NCI-H446 (cell line): Measurements from ENCODE around the gene IL1RAP.
A peak's percentile ranks its signal among the peaks of the same experiment; 100 is the strongest.
"Not testable (repeated sequence)": the region's sequence is repeated elsewhere in the genome, so short reads cannot be mapped to it uniquely, and the experiment has no call there.

Source experiments
- DNase-seq, 2 experiments: peaks; one replicate each; lab custom pipeline; 2025; lab: John Stamatoyannopoulos, UW

Gene IL1RAP

GRCh38 chr3:190513409-190514370 lies at the start of gene IL1RAP:
Gene IL1RAP, plus strand, starts transcription at chr3:190514085. Its CDS starts 50,205 bp downstream, at chr3:190564290.
- DNase-seq = peak in 1 of 2 experiments; percentile 88

- no peak for DNase-seq
These were observed 46.0 kb upstream of the IL1RAP start for GRCh38 chr3:190467922-190468321.

GRCh38 chr3:190473261-190473660 lies 40.6 kb upstream of the IL1RAP start:
- DNase-seq = not testable (repeated sequence)

GRCh38 chr3:190481779-190482178 lies 32.1 kb upstream of the IL1RAP start:
- no peak for DNase-seq

GRCh38 chr3:190485830-190486532 lies 27.9 kb upstream of the IL1RAP start:
- no peak for DNase-seq

- DNase-seq = no peak
These were observed 27.4 kb upstream of the IL1RAP start for GRCh38 chr3:190486533-190486864.

- DNase-seq = no peak
These were observed 26.8 kb upstream of the IL1RAP start for GRCh38 chr3:190486908-190487607.

- no peak for DNase-seq
These were observed 22.3 kb upstream of the IL1RAP start for GRCh38 chr3:190491533-190492054.

GRCh38 chr3:190492129-190492528 lies 21.8 kb upstream of the IL1RAP start:
- no peak for DNase-seq

- no peak for DNase-seq
These were observed 20.9 kb upstream of the IL1RAP start for GRCh38 chr3:190492966-190493365.

- DNase-seq = no peak
These were observed 19.0 kb upstream of the IL1RAP start for GRCh38 chr3:190494907-190495306.

- DNase-seq = no peak
These were observed 18.5 kb upstream of the IL1RAP start for GRCh38 chr3:190495354-190495753.

GRCh38 chr3:190495796-190496195 lies 18.1 kb upstream of the IL1RAP start:
- no peak for DNase-seq

GRCh38 chr3:190496859-190497258 lies 17.0 kb upstream of the IL1RAP start:
- DNase-seq = no peak

GRCh38 chr3:190497811-190498210 lies 16.1 kb upstream of the IL1RAP start:
- DNase-seq = no peak

GRCh38 chr3:190498293-190498692 lies 15.6 kb upstream of the IL1RAP start:
- DNase-seq = no peak

- no peak for DNase-seq
These were observed 14.8 kb upstream of the IL1RAP start for GRCh38 chr3:190499122-190499521.

GRCh38 chr3:190502946-190503345 lies 10.9 kb upstream of the IL1RAP start:
- no peak for DNase-seq

- no peak for DNase-seq
These were observed 9.3 kb upstream of the IL1RAP start for GRCh38 chr3:190504354-190505125.

GRCh38 chr3:190505381-190506003 lies 8.4 kb upstream of the IL1RAP start:
- no peak for DNase-seq

GRCh38 chr3:190506271-190506670 lies 7.6 kb upstream of the IL1RAP start:
- no peak for DNase-seq
